ENCODE results near the gene TMEM59. TPM values are rescaled to one million over a fixed set of nuclear protein-coding genes. Genes with fewer than 3 reads are reported as not detected.

TMEM59 gene
- total and polyA plus RNA-seq, 4 donors = 152 to 468 (median 336) TPM

DNA sequence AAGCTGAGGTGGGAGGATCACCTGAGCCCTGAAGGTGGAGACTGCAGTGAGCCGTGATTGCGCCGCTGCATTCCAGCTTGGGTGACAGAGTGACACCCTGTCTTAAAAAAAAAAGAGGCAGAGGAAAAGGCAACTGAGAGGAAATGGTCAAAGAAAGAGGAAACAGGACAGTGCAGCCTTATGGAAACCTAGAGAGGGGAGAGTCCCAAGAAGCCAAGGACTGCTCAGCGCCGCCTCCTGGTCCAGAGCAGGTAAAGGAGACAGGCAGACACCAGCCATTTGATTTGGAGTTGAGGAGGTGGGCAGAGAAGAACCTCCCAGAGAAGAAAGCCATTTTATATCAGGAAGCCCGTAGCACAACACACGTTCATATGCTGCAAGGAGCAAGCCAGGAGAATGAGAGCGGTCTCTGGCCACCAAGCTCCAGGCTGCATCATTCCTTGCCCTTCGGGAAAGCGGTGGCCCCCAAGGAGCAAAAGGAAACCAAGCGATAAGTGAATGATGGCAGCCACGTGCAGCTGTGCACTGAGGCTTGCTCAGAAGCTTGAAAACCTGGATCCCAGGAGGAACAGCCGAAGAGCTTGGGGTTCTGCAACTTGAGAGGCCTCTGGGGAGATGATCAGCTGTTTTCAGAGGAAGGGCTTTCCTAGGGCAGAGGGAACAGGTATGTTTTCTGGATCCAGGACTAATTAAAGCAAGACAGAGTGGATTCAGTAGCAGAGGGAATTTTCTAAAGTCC, 73.1 kb downstream of the TMEM59 start:
- Histone ChIP-seq H3K9me3 (ENCODE audit: control insufficient read depth in 4 of 4, insufficient read depth in 3 of 4, low read length in 3 of 4) (no peaks in the 10 kb centered on the region), H3K9ac (ENCODE audit: insufficient read depth in 1 of 2, low read length in 2 of 2) (no peak overlapping the region), H3K4me1 (ENCODE audit: control insufficient read depth in 5 of 5, insufficient read depth in 5 of 5, low read length in 5 of 5) (peaks cover 0 to 9% (median 0%) of the 10 kb centered on the region in 5 donors), H3K36me3 (ENCODE audit: control insufficient read depth in 4 of 4, insufficient read depth in 4 of 4, low read length in 4 of 4) (peaks cover 0 to 2% (median 0%) of the 10 kb centered on the region in 4 donors), H3K4me3 (no peak overlapping the region), H3K27me3 (ENCODE audit: control insufficient read depth in 3 of 3, insufficient read depth in 3 of 3, low read length in 2 of 3) (no peaks in the 10 kb centered on the region), H3K27ac (ENCODE audit: low read depth in 1 of 2, low read length in 1 of 2) (no peak overlapping the region)
- 90 to 91% methylated on average over 13 of the region's 13 CpGs for WGBS, 2 donors
- DNase-seq = no peak
- no peak for ATAC-seq (ENCODE audit: insufficient read depth, low FRiP score)
- TF ChIP-seq, protein P1, sequence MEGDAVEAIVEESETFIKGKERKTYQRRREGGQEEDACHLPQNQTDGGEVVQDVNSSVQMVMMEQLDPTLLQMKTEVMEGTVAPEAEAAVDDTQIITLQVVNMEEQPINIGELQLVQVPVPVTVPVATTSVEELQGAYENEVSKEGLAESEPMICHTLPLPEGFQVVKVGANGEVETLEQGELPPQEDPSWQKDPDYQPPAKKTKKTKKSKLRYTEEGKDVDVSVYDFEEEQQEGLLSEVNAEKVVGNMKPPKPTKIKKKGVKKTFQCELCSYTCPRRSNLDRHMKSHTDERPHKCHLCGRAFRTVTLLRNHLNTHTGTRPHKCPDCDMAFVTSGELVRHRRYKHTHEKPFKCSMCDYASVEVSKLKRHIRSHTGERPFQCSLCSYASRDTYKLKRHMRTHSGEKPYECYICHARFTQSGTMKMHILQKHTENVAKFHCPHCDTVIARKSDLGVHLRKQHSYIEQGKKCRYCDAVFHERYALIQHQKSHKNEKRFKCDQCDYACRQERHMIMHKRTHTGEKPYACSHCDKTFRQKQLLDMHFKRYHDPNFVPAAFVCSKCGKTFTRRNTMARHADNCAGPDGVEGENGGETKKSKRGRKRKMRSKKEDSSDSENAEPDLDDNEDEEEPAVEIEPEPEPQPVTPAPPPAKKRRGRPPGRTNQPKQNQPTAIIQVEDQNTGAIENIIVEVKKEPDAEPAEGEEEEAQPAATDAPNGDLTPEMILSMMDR (IDR thresholded peaks at IDR 0.05; ENCODE audit: control extremely low read depth, extremely low read depth) = no peak

Small RNA genes lying within 50 kb of the gene (small RNA-seq; reads per million reads assigned to genes)
- gene AL353898.1 (ENCODE audit: low replicate concordance) (not detected), gene AL353898.2 (ENCODE audit: low replicate concordance) (not detected)

Other genes with a start within 250 kb of the TMEM59 start
- 10 to 100 TPM in 1 of 2 donors, 1 to 10 TPM in 1; 8.7 to 16.7 TPM for gene NDC1, start 214.9 kb downstream of the TMEM59 start, total RNA-seq
- gene NDC1, start 214.9 kb downstream of the TMEM59 start, polyA plus RNA-seq = 1 to 10 TPM; 3.9 to 6.4 TPM
- 10 to 100 TPM; 23.3 to 26.8 TPM for gene YIPF1, start 163.4 kb downstream of the TMEM59 start, total RNA-seq
- 10 to 100 TPM; 19.9 to 33.3 TPM for gene YIPF1, start 163.4 kb downstream of the TMEM59 start, polyA plus RNA-seq
- gene DIO1, start 159.0 kb downstream of the TMEM59 start, total RNA-seq = 1 to 10 TPM; 1.1 to 1.9 TPM
- under 1 TPM; 0.24 to 0.41 TPM for gene DIO1, start 159.0 kb downstream of the TMEM59 start, polyA plus RNA-seq
- gene IFT25, start 107.5 kb downstream of the TMEM59 start, total RNA-seq = 10 to 100 TPM; 27.9 to 46.1 TPM
- 10 to 100 TPM; 18.2 to 35.3 TPM for gene IFT25, start 107.5 kb downstream of the TMEM59 start, polyA plus RNA-seq
- 10 to 100 TPM; 16.8 to 17.3 TPM for gene LRRC42, start 106.9 kb downstream of the TMEM59 start, total RNA-seq
- 10 to 100 TPM in 1 of 2 donors, 1 to 10 TPM in 1; 7.7 to 17.8 TPM for gene LRRC42, start 106.9 kb downstream of the TMEM59 start, polyA plus RNA-seq
- gene LDLRAD1, start 35.0 kb downstream of the TMEM59 start, total RNA-seq = 10 to 100 TPM; 28.7 to 30.1 TPM
- 10 to 100 TPM in 1 of 2 donors, 1 to 10 TPM in 1; 8.0 to 24.9 TPM for gene LDLRAD1, start 35.0 kb downstream of the TMEM59 start, polyA plus RNA-seq
- 1 to 10 TPM; 4.6 to 5.3 TPM for gene TCEANC2, start 404 bp upstream of the TMEM59 start, total RNA-seq
- 1 to 10 TPM; 1.7 to 2.7 TPM for gene TCEANC2, start 404 bp upstream of the TMEM59 start, polyA plus RNA-seq
- under 1 TPM; 0.14 to 0.28 TPM for gene CDCP2, start 99.8 kb upstream of the TMEM59 start, total RNA-seq
- gene CDCP2, start 99.8 kb upstream of the TMEM59 start, polyA plus RNA-seq = under 1 TPM in 1 of 2 donors, not detected in 1; 0.02 TPM
- 1 to 10 TPM; 7.9 to 9.0 TPM for gene CYB5RL, start 146.8 kb upstream of the TMEM59 start, total RNA-seq
- 1 to 10 TPM; 2.2 to 2.5 TPM for gene CYB5RL, start 146.8 kb upstream of the TMEM59 start, polyA plus RNA-seq
- gene MRPL37, start 147.0 kb upstream of the TMEM59 start, total RNA-seq = 10 to 100 TPM; 23.9 to 68.5 TPM
- gene MRPL37, start 147.0 kb upstream of the TMEM59 start, polyA plus RNA-seq = 10 to 100 TPM; 29.4 to 49.9 TPM

Measured in lung (tissue), 13 donors.